A204.1 (cell line): ENCODE measurements around the gene CRADD.
"Not testable (repeated sequence)": the region's sequence is repeated elsewhere in the genome, so short reads cannot be mapped to it uniquely, and the experiment has no call there.

Experiments
- FAIRE-seq: peaks from 2 replicates; lab custom pipeline; 2012; peaks lifted over from hg19 to GRCh38; lab: Jason Lieb, UNC

CRADD gene

DNA sequence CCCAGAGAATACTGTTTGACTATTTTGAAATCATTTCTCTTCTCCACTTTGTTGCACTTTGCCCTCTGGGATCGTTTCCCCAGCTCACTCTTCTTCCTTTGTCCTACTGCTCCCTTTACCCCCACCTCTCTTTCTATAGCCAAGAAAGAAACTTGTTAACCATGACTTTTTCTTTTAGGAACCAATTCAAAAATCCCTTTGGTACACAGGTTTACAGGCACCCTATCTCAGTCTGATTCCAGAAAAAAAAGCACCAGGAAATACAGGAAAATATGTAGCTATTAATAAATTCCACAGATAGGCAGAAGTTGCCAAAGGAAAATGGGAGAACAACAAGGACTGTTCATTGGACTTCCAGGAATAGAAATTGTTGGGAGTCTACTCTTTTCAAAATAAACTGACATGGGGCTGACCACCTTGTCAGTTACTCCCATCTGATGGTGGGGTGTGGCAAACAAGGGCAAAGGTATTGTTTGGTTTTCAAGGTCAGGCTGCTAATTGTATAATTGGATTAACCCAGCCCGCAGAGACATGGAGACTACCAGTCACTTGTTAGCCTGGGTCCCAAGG, 82.4 kb downstream of the CRADD start:
- no peak for FAIRE-seq

DNA sequence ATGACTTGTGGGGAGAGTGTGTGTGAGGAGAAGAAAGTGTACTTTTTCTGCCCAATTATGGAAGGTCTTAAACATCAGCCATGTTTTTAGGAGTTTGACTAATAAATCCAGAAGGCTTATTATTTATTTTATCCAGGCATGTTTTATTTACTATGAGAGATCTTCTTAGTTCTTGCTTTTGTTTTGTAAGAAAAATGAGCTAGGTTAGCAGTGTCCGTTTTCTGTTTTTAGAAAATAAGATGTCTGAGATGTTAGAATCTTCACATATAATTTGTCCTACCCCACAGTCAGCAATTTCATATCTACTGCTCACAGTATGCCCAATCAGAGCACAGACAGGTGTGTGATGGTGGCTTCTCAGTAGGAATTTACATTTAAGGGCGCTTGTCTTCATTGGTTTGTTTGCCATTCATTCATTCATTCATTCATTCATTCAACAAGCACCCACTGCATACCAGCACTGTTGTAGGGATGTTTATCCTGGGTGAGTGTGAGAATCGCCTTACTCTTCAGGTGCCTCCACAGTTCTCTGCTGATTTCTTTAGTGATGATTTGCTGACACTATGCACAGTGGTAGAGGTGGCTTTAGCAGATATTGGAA, 83.2 kb downstream of the CRADD start:
- FAIRE-seq = no peak

DNA sequence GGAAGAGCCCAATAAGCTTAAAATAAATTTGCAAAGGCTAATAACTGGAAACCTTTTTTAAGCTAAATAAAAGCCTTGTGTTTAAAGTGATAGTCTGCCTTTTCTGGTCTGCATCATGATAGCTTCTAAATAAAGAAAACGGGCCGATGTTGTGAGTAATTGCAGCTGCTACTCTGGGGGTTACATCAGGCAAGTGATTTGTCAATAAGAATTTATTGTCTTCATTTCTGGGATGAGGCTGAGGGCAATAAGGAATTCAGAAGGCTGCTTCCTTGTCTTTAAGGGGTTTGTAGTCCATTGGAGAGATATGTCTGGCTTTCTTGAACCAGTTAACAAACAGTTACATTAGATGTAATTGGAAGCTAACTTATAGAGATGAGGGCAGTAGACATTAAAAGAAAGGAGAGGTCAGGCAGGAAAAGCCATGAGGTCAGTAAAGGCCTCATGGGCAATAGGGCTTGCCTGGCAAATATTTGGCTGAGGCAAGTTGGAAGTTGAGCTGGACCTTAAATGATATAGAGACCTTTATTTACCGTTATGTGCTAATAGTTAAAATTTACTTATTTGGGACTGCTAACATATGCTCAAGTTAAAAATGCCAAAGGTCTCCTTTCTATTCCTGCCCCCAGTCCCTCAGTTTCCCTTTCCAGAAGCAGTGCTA, 85.0 kb downstream of the CRADD start:
- no peak for FAIRE-seq

DNA sequence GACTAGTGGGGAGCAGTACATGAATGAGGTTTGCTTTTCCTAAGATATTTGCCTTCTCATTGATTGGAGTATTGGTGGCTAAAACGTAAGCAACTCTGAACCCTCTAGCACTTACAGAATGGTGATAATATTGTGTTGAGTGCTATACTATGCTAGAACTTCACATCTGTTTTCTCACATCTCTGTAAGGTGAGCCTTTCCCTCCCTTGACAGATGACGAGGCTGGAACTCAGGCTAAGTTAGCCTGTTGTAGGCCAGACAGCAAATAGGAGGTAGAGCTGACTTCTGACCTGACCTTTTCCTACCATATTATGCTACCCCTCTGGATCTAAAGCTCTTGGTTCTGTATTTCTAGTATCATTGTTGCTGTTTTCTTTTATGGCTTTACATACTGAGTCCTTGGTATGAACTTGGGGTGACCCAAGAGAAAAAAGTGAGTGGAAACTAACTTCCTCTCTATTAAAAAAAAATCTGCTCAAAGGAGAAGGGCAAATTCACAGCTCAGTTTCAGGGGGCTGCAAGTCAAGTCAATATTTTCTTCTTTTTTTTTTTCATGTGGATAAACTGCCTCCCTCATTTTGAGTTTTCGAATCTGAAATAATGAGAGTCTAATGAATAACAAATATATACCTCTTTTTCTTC, 85.9 kb downstream of the CRADD start:
- no peak for FAIRE-seq

DNA sequence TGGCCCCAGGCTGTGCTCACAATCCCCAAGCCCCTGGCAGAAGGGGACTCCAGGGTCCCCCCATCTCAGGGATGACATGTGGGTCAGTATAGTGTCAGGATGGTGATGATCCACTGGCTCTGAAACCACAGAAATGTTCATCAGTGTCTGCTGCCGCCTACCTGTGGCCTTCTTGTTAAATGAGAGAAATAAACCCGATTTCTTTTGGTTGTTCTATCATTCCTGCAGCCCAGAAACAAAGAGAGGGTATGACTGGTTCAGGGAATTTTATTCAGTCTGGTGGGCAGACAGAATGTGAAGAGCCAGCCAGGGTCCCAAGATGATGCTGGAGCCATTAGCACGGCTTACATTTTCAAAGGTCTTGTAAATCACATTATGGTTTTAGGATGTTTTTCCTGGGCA, 86.6 kb downstream of the CRADD start:
- no peak for FAIRE-seq

DNA sequence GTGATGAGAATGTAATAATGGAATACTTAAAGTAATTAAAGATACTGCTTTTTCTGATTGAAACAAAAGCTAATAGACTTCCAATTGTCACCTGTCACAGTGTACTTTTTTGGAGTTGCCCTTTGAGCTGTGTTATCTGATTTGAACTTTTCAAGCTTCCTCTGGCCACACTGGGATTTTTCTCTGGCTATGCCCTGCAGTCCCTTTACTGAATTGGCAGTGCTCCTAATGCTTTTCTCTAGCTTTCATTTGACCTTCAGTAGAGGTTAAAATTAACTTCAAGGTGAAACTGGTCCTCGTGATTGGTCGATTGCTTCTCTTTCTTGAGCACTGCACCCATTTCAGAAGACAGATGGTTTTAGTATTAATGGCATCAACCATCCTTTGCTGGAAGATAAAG, 89.2 kb downstream of the CRADD start:
- FAIRE-seq = no peak

DNA sequence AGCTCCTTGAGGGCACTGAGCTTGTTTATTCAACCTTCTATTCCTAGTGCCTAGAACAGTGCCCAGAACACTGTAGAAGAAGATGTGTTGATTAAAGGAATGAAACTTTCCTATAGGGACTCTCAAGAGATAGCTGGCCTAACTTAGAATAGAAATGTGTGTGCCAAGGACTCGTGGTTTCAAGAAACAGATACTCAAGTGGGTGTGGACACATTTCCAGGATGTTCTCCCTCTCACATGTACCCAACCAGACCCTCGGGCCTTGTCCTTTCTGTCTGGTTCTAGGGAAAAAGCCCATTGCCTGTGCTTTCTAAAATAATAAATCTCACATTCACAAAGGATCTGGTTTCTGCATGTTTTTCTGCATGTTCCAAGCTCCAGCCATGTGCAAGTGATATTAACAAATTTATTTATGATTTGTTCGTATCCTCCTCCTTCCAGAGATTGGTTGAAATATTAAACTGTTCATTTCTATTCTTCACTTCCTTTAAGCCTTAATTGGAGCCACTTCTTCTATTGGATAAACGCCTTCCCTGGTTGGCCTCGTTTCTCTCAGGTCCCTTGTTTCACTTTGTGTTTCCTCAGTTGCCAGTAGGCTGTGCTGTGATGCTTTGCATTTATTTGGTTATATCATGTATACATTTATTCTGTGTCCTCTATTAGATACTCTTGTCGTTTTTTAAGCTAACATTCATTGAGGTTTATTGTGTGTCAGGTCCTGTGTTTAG, 89.8 kb downstream of the CRADD start:
- peak; percentile 97 for FAIRE-seq

DNA sequence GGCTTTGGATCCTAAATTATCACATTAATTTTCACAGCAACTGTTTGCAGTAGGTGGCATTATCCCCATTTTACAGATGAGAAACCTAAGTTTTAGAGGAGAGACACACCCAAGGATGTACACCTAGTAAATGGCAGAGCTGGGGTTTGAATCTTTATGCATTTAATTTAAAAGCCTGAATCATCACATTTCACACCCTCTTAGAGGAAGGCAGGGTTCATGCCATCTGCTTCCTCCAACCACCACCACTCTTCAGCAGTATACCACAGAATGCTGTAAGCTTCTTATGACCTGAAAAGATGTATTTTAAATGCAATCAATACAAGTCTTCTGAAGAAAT, 90.3 kb downstream of the CRADD start:
- no peak for FAIRE-seq

DNA sequence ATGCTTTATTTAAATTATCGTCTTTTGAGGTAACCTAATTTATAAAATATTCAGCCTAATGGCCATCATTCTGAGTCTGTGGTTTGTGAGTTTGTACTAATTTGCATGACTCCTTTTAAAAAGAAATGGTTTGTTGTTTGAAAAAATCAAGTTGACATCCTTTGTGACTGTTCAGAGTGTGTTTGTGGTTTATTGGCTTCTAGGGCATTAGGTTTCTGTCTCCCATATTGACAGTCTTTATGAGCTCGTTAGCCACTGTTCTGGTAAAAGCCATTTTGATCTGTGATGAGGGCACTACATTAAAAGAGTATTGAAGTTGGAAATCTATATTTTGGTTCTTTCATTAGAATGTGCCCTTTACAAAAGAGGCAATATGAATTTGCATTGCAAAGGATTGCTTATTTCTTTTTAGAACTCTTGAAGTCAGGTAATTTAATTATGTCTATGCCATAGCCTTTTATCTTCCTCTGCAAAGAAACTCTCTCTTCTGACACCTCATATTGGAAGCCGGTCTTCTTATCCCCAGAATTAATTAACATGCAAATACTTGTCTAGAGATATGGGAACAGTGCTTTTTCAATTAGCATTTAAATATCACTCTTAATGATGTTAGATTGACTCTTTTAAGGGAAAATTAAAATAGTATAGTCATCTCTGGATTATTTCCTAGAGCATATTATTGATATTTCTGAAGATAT, 95.0 kb downstream of the CRADD start:
- FAIRE-seq = no peak

DNA sequence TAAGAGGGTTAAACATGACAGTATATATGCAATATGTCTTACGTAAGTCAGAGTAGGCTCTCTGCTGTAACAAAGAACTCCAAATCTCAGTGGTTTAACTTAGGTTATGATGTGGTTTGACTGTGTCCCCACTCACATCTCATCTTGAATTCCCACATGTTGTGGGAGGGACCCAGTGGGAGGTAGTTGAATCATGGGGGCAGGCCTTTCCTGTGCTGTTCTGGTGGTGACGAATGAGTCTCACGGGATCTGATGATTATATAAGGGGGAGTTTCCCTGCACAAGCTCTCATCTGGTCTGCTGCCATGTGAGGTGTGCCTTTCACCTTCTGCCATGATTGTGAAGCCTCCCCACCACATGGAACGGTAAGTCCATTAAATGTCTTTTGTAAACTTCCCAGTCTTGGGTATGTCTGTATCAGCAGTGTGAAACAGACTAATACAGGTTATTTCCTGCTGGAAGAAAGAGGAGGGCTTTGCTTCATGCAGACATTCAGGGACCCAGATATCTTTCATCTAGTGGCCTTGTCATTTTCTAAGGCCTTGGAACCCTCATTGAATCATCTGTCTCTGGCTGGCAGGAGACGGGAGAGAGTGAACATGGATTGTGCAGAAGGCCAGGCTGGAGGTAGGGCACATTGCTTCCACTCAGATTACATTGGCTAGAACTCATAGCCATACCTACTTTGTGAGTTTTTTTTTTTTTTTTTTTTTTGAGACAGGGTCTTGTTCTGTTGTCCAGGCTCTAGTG, 96.1 kb downstream of the CRADD start:
- FAIRE-seq = no peak

DNA sequence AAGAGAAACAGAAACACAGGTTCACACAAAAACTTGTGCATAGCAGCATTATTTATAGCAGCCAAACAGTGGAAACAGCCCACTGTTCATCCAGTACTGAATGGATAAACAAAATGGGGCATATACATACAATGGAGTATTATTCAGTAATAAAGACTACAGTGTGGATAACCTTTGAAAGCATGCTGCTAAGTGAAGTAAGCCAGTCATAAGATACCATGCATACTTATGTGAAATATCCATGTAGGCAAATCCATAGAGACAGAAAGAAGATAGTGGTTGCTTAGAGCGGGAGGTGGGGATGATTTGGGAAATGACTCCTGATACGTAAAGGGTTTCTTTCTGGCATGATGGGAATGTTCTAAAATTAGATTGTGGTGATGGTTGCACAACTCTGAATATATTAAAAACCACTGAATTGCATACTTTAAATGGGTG, 99.4 kb downstream of the CRADD start:
- FAIRE-seq = no peak

DNA sequence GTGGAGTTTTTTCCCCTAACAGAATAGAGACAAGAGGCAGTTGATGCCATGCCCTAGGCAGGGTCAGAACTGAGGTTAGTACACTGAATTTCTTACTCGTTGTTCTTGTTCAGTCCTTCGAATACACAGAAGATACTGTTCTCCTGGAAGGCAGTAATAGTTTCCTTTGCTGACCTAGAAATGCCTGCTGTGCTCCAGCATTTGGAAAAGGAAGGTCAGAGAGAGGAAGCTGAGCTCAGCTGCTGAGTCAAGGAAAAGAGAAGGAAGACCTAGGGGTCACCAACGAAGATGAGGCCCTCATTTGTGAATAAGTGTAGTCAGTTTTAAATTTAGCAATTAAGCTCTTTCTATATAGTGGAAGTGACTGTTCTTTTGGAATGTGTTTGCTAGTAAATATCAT, 100.1 kb downstream of the CRADD start:
- FAIRE-seq = no peak

DNA sequence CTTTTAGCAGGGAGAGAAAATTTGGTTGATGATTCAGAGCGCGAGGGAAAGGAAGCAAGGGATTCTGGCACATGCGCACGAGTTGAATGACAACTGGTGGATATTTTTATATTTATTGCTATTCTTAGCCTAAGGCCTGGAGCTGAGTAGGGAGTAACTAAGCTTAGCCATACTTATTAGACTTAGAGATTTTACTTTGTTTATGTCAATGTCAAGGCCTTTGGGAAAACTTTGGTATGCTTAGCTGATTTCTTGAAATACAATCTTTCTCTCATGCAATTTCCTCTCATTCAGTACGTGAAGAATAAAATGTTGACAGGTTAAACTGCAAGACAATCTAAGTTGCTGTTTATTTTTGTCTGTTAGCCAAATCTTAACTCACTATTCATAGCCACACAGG, 101.1 kb downstream of the CRADD start:
- no peak for FAIRE-seq

DNA sequence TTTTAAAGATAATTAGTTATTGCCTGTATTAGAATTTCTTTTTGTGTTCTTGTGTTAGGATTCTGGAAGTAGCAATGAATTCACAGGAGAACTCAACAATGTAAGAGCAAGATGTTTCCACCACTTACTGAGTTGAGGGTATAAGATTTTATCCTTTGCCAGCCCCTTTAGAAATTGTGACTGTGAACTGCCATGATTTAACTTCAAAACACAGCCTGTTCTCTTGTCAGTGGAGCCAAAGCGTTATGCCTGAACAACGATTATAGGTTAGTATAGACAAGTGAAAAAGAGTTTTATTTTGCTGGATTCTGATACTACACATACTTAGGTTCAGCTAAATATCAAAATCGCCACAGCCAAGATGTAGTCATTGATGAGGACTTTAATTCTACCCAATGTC, 101.6 kb downstream of the CRADD start:
- FAIRE-seq = no peak

DNA sequence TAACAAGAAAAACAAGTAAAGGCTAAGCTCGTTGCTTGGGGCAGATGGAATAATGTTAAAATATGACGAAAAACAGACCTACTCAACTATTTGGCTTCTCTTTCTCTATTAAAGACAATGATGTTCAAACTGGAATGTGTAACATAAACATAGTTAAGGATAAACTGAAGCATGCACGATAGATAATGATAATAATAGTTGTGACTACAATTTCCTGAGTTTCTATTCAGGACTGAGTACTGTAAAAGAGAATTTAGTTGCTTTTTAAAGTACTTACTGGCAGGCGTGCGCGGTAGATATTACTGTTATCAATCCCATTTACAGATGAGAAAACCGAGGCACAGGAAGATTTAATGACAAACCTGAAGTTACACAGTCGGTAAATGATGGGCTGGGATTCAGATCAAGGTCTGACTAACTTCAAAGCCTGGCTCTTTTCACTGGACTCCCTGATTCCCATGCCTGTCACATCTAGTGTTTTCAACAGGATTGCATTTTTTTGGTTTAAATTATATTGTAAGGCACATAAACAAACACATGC, 103.0 kb downstream of the CRADD start:
- FAIRE-seq = no peak

DNA sequence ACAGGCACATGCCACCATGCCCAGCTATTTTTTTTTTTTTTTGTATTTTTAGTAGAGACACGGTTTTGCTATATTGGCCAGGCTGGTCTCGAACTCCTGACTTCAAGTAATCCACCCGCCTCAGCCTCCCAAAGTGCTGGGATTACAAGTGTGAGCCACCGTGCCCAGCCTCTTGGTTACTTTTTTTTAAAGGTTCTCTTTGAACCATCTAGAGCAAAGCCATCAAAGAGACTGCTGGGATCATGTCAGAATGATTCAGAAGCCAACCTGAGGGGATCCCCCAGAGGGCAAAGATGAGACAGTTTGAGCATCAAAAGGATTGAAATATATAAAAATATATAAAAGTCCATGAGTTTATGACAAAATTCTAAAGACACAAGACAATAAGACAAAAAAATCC, 103.7 kb downstream of the CRADD start:
- not testable (repeated sequence) for FAIRE-seq

DNA sequence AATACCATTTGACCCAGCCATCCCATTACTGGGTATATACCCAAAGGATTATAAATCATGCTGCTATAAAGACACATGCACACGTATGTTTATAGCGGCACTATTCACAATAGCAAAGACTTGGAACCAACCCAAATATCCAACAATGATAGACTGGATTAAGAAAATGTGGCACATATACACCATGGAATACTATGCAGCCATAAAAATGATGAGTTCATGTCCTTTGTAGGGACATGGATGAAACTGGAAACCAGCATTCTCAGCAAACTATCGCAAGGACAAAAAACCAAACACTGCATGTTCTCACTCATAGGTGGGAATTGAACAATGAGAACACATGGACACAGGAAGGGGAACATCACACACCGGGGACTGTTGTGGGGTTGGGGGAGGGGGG, 104.8 kb downstream of the CRADD start:
- not testable (repeated sequence) for FAIRE-seq

DNA sequence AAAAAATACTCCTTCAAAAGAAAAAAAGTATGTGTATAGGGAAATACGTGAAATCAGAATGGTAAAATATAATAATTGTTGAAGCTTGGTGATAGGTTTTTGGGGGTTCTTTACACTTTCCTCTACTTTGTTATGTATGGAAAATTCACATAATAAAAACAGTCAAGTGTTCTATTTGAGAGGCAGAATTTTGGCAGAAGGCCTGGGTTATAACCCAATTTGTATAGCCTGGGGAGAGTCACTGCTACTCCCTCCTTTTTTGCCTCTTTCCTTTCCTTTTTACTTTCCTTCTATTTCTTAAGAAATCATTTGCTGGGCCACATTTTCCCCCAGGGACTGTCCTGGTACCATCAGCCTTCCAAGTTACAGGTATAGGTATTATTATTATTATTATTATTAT, 105.7 kb downstream of the CRADD start:
- no peak for FAIRE-seq

DNA sequence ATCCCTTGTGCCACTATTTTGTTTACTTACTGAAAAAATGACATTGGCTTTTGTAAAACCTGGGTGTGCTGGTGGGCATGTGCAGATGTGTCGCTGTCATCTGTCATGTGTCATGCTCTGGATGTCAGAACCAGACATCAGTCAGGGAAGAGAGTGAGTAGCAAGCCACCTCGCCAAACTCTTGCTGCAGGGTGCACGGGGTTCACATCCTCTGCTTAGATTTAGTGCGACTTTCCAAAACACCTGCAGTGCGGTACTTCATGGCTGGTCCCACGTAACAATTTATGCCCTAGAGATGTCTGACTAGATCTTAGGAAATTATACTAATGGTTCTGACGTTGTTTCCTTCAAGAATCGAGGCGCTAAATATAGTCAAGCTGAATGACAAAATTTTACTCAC, 106.7 kb downstream of the CRADD start:
- no peak for FAIRE-seq

DNA sequence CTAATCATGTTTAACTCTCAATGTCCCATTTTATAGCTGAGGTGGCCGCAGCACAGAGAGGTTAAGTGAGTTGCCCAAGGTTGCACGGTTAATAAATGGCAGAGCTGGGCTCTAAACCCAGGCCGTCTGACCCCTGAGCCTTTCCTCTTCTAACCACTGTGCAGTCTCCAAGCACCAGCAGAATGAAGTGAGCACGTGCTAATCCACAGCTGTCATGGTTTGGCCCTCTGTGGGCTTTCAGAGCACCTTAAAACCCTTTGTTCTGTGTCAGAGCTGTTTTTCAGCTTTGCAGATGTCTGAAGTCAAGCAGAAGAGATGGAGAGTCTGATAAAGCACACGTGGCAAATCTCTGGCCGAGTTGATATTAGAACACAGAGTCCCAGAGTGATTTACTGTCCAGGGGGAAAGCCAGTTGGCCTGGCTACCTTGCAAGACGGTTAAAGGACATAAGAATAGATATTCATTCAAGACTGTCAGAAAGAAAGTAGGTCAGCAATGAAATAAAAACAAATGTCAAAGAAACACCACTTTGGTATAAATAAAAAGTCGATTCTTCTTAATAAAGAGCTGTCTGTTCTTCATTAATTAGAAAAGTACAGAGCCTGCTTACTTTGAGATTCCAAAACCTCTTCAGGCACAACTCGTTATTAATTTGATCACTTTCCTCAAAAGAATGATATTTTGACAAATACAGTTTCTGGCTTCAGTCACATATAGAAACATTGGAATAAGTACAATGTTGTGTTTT, 107.3 kb downstream of the CRADD start:
- no peak for FAIRE-seq
